Endodermal cell (in vitro differentiated cells): ENCODE data around the gene MAML2. TPM values are rescaled to one million over a fixed set of nuclear protein-coding genes. Genes with fewer than 3 reads are reported as not detected.
A peak's percentile ranks its signal among the peaks of the same experiment; 100 is the strongest.

Experiments used
- DNase-seq: peaks from one replicate; pipeline ENCODE4 v3.0.0-alpha.2; 2017
- H3K27ac ChIP-seq: 2 replicates; pipeline ENCODE4 v1.5.1; 2013; ENCODE audit warnings: mild to moderate bottlenecking, low read depth, low read length, moderate library complexity
- H3K27me3 ChIP-seq: 2 replicates; pipeline ENCODE4 v1.6.1; 2013; ENCODE audit warnings: mild to moderate bottlenecking, low read length, moderate library complexity; ENCODE audit not compliant: insufficient read depth, control insufficient read depth, poor library complexity, severe bottlenecking
- H3K36me3 ChIP-seq: 2 replicates; pipeline ENCODE4 v1.7.0; 2013; ENCODE audit warnings: mild to moderate bottlenecking, low read length, moderate library complexity; ENCODE audit not compliant: control insufficient read depth, insufficient read depth
- H3K4me1 ChIP-seq: one replicate; pipeline ENCODE4 v1.7.0; 2013; ENCODE audit warnings: low read length; ENCODE audit not compliant: control insufficient read depth, insufficient read depth
- H3K4me3 ChIP-seq: 2 replicates; pipeline ENCODE4 v1.5.1; 2013; ENCODE audit warnings: mild to moderate bottlenecking, low read length, moderate library complexity
- H3K9ac ChIP-seq: 2 replicates; pipeline ENCODE4 v1.6.1; 2013; ENCODE audit warnings: mild to moderate bottlenecking, low read length, moderate library complexity; ENCODE audit not compliant: poor library complexity, severe bottlenecking; ENCODE audit errors: extremely low read depth
- H3K9me3 ChIP-seq: 2 replicates; pipeline ENCODE4 v1.6.1; 2013; ENCODE audit warnings: mild to moderate bottlenecking, low read length, moderate library complexity; ENCODE audit not compliant: control insufficient read depth
- H3K27ac Mint-ChIP-seq: 2 replicates; pipeline ENCODE4 v1.8.0; 2020; ENCODE audit warnings: mixed read lengths
- H3K27me3 Mint-ChIP-seq: 2 replicates; pipeline ENCODE4 v1.8.0; 2021; ENCODE audit warnings: mild to moderate bottlenecking, mixed read lengths; ENCODE audit not compliant: insufficient read depth
- H3K36me3 Mint-ChIP-seq: 2 replicates; pipeline ENCODE4 v1.8.0; 2020; ENCODE audit warnings: low read depth, mixed read lengths
- H3K4me1 Mint-ChIP-seq: 2 replicates; pipeline ENCODE4 v1.8.0; 2020; ENCODE audit warnings: mixed read lengths
- H3K4me3 Mint-ChIP-seq: 2 replicates; pipeline ENCODE4 v1.8.0; 2020; ENCODE audit warnings: mild to moderate bottlenecking, moderate library complexity, mixed read lengths
- H3K9me3 Mint-ChIP-seq: 2 replicates; pipeline ENCODE4 v1.8.0; 2020; ENCODE audit warnings: mild to moderate bottlenecking, mixed read lengths
- CTCF ChIP-seq: fragments of 200-600 bp; sonication (generic); conservative IDR thresholded peaks from 2 replicates; pipeline ENCODE4 v1.5.0; 2021; ENCODE audit warnings: antibody characterized with exemption, mild to moderate bottlenecking
- WGBS, 2 experiments: methylation state at CpG; one replicate each; pipeline versions ENCODE4 v1.1.5 to v1.1.7; 2013; ENCODE audit warnings: missing lambda C conversion rate in 2 of 2, mixed read lengths in 1 of 2; ENCODE audit not compliant: insufficient coverage in 1 of 2, insufficient read length in 1 of 2; 5-methylcytosine and 5-hydroxymethylcytosine counted together
- total RNA-seq, 2 donors: library from RNA; stranded (reverse); fragmentation: NEBNext Ultra II Directional in 1 of 2; extraction: Animal tissue kit (Norgen Biotek cat#: 25700) in 1 of 2; gene quantifications; 2 replicates in 1 of 2; 3 replicates in 1 of 2; pipeline ENCODE4 v1.2.1, GENCODE V29; 2021

The MAML2 gene
- total RNA-seq, 2 donors from 2014 or later = 6.6 to 8.0 TPM

- peaks cover 4% of the 10 kb centered on the region for H3K36me3 ChIP-seq
- peaks cover 48% of the 10 kb centered on the region for H3K4me1 Mint-ChIP-seq
- no peaks in the 10 kb centered on the region for H3K27me3 Mint-ChIP-seq
- H3K4me1 ChIP-seq = peaks cover 12% of the 10 kb centered on the region
- H3K9me3 ChIP-seq = no peaks in the 10 kb centered on the region
- no peak for TF ChIP-seq CTCF
- H3K27me3 ChIP-seq = no peaks in the 10 kb centered on the region
- no peak overlapping the region for H3K4me3 ChIP-seq
- H3K4me3 Mint-ChIP-seq = no peak overlapping the region
- no peaks in the 10 kb centered on the region for H3K9me3 Mint-ChIP-seq
- peaks cover 5% of the 10 kb centered on the region for H3K36me3 Mint-ChIP-seq
- WGBS, 2 experiments = 89 to 97% methylated on average over 5 to 6 of the region's 7 CpGs
- H3K27ac ChIP-seq = peak overlapping the region; percentile 18
- DNase-seq = no peak
- peak overlapping the region; percentile 84 for H3K27ac Mint-ChIP-seq
- H3K9ac ChIP-seq = no peak overlapping the region
These were observed 11.3 kb downstream of the MAML2 start for GRCh38 chr11:96331699-96332116.

- no peak for TF ChIP-seq CTCF
- Histone ChIP-seq H3K27me3 (no peaks in the 10 kb centered on the region), H3K36me3 (peaks cover 4% of the 10 kb centered on the region), H3K4me1 (peaks cover 12% of the 10 kb centered on the region), H3K9me3 (no peaks in the 10 kb centered on the region), H3K4me3 (no peak overlapping the region), H3K27ac (no peak overlapping the region), H3K9ac (no peak overlapping the region)
- peaks cover 46% of the 10 kb centered on the region for H3K4me1 Mint-ChIP-seq
- H3K36me3 Mint-ChIP-seq = peaks cover 3% of the 10 kb centered on the region
- no peak for DNase-seq
- H3K9me3 Mint-ChIP-seq = no peaks in the 10 kb centered on the region
- 95 to 98% methylated on average over 4 of the region's 4 CpGs for WGBS, 2 experiments
- no peak overlapping the region for H3K27ac Mint-ChIP-seq
- H3K27me3 Mint-ChIP-seq = no peaks in the 10 kb centered on the region
- no peak overlapping the region for H3K4me3 Mint-ChIP-seq
These were observed 12.5 kb downstream of the MAML2 start for GRCh38 chr11:96330511-96330859.

GRCh38 chr11:96329855-96330510 lies 13.0 kb downstream of the MAML2 start:
- Histone ChIP-seq H3K4me1 (peaks cover 12% of the 10 kb centered on the region), H3K27ac (no peak overlapping the region), H3K9ac (no peak overlapping the region)

More at GRCh38 chr11:96329855-96330510, 13.0 kb downstream of the MAML2 start:
- Mint-ChIP-seq H3K27me3 (no peaks in the 10 kb centered on the region), H3K9me3 (no peaks in the 10 kb centered on the region), H3K36me3 (peaks cover 3% of the 10 kb centered on the region), H3K4me1 (peaks cover 48% of the 10 kb centered on the region), H3K27ac (no peak overlapping the region), H3K4me3 (no peak overlapping the region)
- Histone ChIP-seq H3K4me3 (no peak overlapping the region), H3K9me3 (no peaks in the 10 kb centered on the region), H3K36me3 (peaks cover 4% of the 10 kb centered on the region), H3K27me3 (no peaks in the 10 kb centered on the region)
- DNase-seq = no peak
- WGBS, 2 experiments = 88 to 92% methylated on average over 2 to 3 of the region's 3 CpGs
- no peak for TF ChIP-seq CTCF
